ENCODE results near the gene EIF2S3. TPM values are rescaled to one million over a fixed set of nuclear protein-coding genes. Genes with fewer than 3 reads are reported as not detected.

The EIF2S3 gene
- 231 TPM for polyA plus RNA-seq (ENCODE audit: insufficient read length)
- long read RNA-seq, donor 1, transcript EIF2S3-201 (12 exons, 2,858 nt) = major isoform, 30 of 42 reads
- long read RNA-seq, donor 1, partial matches to known transcripts = 9 of 42 reads
- long read RNA-seq, donor 1, other reads (novel, unspliced or antisense) = 0 of 42 reads
- long read RNA-seq, donor 2, transcript EIF2S3-201 (12 exons, 2,858 nt) = major isoform, 33 of 46 reads
- long read RNA-seq, donor 2, partial matches to known transcripts = 12 of 46 reads
- long read RNA-seq, donor 2, other reads (novel, unspliced or antisense) = 0 of 46 reads
- long read RNA-seq, donor 3, transcript EIF2S3-201 (12 exons, 2,858 nt) = major isoform, 32 of 49 reads
- long read RNA-seq, donor 3, partial matches to known transcripts = 17 of 49 reads
- long read RNA-seq, donor 3, other reads (novel, unspliced or antisense) = 0 of 49 reads
- long read RNA-seq, donor 4 = 0 reads
- long read RNA-seq, donor 5, transcript EIF2S3-201 (12 exons, 2,858 nt) = major isoform, 25 of 31 reads
- long read RNA-seq, donor 5, partial matches to known transcripts = 6 of 31 reads
- long read RNA-seq, donor 5, other reads (novel, unspliced or antisense) = 0 of 31 reads
- long read RNA-seq, donor 6, transcript EIF2S3-201 (12 exons, 2,858 nt) = major isoform, 36 of 57 reads
- long read RNA-seq, donor 6, partial matches to known transcripts = 21 of 57 reads
- long read RNA-seq, donor 6, other reads (novel, unspliced or antisense) = 0 of 57 reads
- long read RNA-seq, donor 7, transcript EIF2S3-201 (12 exons, 2,858 nt) = major isoform, 34 of 180 reads
- long read RNA-seq, donor 7, partial matches to known transcripts = 145 of 180 reads
- long read RNA-seq, donor 7, other reads (novel, unspliced or antisense) = 0 of 180 reads
- long read RNA-seq, donor 8, transcript EIF2S3-201 (12 exons, 2,858 nt) = major isoform, 27 of 38 reads
- long read RNA-seq, donor 8, partial matches to known transcripts = 11 of 38 reads
- long read RNA-seq, donor 8, other reads (novel, unspliced or antisense) = 0 of 38 reads

- DNase-seq = peak; percentile 94
These were observed at the start of gene EIF2S3 for GRCh38 chrX:24054182-24055042. TSS of gene EIF2S3 (plus strand) at chrX:24054956. CDS start at chrX:24054969, 13 bp downstream.

GRCh38 chrX:24005028-24005427 lies 49.7 kb upstream of the EIF2S3 start:
- DNase-seq = no peak

- DNase-seq = no peak
These were observed 48.9 kb upstream of the EIF2S3 start for GRCh38 chrX:24005867-24006266.

DNA sequence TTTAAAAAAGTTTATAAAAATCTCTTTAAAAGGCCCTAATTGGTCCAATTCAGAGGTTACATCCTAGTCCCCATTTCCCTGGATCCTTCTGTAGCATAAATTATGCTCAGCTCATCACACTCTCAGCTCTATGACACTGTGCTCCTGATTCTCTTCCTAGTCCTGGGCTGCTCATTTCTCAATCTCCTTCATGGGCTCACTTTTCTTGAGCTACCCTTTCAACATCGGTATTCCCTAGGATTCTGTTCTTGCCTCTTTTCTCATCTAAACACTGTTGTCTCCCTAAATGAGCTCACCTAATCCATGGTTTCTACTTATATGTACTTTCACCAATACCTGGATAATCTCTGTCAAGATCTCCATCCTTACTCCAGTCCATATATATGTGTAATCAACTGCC lies 42.5 kb upstream of the EIF2S3 start:
- DNase-seq = no peak

DNA sequence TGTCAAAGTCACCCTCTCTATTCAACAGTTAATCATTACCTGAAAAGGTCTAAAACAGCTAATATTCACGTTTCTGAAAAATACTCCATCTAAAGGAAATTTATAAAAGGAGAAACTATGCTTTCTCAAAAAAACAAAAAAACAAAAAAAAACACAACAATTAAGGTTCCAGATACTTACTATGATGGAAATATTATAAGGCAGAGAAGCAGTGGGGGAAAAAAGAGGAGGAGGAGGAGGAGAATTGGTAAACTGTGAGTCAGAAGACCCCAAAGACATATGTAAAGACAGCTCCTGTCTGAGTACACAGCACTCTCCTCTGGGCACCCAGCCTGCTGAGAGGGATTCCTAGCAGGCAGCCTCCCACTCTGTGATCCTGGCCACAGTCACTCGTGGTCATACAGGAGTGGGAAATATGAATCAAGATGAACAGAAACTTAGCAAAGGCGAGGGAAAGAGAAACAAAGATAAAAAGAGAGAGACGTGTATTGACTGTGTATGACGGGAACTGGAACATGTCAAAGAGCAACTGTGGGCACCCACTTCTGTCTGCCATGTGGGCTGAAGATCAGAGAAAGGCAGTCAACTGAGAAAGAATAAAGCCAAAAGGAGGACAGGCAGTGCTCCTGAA lies 40.3 kb upstream of the EIF2S3 start:
- DNase-seq = no peak

- no peak for DNase-seq
These were observed 37.1 kb upstream of the EIF2S3 start for GRCh38 chrX:24017674-24018073.

DNA sequence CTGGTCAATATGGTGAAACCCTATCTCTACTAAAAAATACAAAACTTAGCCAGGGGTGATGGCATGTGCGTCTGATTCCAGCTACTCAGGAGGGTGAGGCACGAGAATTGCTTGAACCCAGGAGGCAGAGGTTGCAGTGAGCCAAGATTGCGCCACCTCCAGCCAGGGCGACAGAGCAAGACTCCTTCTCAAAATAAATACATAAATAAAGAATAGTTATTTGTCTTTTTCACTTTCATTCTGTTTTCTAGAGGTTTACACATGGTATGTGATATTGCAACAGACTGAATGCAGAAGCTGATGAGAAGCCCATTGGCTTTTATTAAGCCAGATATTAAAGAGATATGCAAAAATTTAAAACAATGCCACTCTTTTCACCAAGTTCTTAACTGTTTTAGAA lies 35.9 kb upstream of the EIF2S3 start:
- no peak for DNase-seq

GRCh38 chrX:24019448-24019847 lies 35.3 kb upstream of the EIF2S3 start:
- no peak for DNase-seq

DNA sequence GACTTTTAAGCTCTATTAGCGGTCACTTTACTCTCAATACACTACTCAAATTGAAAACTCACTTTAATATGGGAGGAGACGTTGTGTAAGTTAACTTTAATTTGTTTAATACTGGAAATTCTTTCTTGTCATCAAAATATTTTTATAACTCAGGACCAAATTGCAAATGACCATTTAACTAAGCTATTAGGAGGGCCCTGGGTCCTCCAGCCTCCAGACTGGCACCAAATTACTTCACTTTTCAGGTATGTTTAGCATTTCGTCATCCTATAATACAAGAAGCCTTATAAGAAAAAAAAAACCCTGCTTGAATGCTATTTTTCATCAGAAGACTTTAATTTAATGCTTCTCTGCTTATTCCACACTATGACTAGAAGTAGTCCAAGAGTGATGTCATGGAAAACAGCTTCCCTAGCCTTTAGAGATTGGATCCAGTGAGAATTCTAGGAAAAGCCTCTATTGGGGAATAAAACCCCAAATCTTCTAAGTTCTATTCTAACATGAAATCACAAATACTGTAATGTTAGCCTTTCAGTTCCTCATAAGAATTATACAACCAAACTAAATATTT lies 34.4 kb upstream of the EIF2S3 start:
- no peak for DNase-seq

DNA sequence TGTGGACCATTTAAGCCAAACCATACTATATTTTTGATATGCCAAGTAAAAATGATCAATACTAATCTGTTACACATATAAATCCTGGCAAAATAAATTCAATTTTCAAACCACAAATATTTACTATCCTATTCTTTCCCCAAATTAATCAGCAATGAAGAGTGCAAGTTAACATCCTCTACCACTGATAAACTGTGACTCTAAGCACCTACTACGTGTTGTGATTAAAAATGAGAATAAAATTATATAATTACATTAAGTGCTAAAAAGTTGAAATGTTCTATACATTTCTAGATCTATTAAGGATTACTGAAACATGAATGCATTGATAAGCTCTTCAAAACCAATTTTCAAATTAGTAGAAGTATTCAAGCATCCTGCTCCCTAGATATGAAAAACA lies 31.2 kb upstream of the EIF2S3 start:
- DNase-seq = no peak

- DNase-seq = peak; percentile 18
These were observed 30.6 kb upstream of the EIF2S3 start for GRCh38 chrX:24023972-24024669.

DNA sequence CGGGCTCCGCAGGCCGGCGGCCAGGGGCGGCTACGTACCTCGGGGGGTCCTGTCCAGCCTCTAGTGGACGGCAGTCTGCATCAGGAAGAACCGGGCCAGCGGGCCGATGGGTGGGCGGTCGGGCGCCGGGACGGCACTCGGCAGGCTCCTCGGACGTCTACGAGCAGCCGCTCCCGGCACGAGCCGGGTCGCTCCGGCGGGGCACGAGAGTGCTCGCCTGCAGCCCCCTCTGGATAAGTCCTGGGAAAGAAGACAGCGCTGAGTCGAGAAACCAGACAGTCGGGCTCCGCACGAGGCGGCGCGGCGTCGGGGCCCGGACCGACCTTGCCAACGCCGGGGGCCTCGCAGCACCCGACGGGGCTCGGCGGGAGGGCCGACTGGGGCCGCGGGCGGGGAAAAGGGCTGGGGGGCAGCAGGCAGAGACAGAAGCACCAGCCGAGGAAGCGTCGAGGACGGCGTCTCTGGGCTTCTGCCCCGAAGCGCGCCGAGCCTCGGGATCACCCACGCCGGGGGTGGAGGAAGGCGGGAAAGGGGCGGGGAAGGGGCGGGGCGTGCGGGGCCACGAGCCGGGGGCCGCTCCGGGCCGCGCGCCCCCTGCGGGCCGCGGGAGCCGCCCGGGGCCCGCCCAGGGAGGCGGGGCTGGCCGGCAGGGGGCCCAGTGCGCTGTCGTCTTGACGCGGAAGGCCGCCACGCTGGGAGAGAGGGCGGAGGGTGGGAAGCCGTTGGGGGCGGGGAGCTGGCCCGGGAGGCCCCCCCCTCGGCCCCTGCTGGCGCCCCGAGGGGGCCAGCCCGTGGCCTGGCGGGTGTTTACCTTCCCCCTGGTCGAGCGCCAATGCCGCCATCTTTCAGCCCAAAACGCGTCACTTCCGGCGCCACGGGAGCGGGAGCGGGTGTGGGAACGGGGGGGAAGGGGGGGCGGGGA lies 29.7 kb upstream of the EIF2S3 start:
- DNase-seq = peak; percentile 80

DNA sequence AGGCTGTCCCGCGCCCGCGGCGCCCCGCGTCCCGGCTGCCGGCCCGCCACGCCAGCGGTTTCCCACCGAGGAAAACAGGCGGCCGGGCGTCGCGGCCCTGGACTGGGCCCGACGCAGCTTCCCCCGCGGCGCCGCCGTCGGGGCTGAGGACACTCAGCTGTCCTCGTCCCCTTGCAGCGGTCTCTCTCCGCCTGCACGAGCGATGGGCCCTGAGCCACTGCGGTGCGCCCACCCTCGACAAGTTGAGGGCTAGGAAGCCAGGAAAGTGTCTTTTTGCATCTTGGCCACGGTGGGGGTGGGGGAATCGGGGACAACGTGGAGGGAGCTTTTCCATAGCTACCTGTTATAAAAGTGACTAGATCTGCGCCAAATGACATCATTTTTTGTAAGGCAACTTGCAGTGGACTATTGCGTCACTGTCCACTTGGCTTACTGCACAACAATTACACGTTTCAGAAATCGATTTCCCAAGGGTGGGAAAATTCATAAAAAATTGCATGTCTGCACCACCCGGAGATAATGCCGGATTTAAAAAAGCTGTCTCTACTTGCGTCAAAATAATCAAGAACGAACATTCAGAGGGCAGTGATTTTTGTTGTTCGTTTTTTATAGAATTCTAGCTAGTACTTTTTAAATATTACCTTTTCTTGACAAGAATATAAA lies 28.9 kb upstream of the EIF2S3 start:
- peak; percentile 36 for DNase-seq

DNA sequence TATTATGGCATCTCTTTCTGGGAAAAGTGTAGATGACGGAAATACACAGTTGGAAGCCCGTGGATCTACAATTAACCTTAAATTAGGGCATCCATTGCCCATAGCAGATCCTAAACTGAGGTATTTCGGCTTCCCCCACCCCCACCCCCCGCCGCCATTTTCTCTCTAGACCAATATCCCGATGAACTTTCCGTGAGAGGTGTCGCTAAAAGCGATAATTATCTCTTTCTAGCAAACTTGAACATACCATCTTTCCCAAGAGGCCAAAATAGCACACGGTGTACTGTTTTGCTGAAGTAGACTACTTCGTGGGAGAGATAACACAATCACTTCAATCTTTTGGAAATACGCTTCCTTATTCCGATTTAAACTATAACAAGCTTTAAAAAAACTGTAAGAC lies 28.3 kb upstream of the EIF2S3 start:
- peak; percentile 25 for DNase-seq

DNA sequence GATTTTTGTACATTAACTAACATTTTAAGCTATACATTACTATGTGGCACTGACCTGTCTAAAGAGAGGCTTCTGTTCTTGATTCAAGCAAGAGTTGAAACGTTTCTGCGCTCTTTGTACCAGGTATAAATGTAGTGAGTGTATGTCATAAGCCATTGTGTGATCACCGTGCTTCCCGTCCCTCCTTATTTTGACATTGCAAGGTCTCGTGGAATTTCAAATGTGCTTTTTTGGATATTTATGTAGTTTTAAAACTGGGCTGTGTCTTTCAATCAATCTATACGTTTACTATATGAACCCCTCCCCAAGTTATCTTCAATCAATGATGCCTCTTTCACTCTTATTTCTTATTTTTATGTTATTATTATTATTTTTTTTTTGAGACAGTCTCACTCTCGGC lies 27.7 kb upstream of the EIF2S3 start, which contains the start of gene KLHL15:
Gene KLHL15, minus strand, starts transcription at position 101 of the 400 bp plus-strand sequence. CDS start 20,493 bp downstream, outside the sequence.
- no peak for DNase-seq

- no peak for DNase-seq
These were observed 26.8 kb upstream of the EIF2S3 start for GRCh38 chrX:24027985-24028384.

DNA sequence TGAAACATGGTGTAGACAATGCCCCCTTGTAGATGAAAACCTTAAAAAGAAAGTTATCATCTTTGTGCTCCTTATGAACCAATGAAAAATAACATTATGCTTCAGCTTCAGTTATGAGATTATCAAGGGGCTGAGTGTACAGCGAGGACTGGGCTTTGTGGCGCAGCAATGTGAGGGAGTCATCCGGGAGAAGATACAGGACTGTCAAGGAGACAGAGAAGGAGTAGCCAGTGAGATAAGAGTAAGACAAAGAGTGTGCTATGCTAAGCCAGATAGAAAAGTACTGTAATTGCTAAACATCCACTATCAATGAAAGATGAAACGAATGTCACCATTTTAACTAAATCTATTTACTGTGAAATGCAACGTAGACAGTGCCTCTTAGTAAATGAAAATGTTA lies 24.2 kb upstream of the EIF2S3 start:
- DNase-seq = no peak

GRCh38 chrX:24034485-24034884 lies 20.3 kb upstream of the EIF2S3 start:
- no peak for DNase-seq

Data from left kidney (tissue), 8 donors.